ENCODE measurements around the gene MAFG. TPM values are rescaled to one million over a fixed set of nuclear protein-coding genes. Genes with fewer than 3 reads are reported as not detected.

The MAFG gene
- total RNA-seq, 1 experiment from 2014 or later, result 22.9 TPM

- H3K9me2 ChIP-seq (replicated peaks; ENCODE audit: low read length), result no peaks in the 10 kb centered on the region
- no peaks in the 10 kb centered on the region for H3K9me3 ChIP-seq (ENCODE audit: low read length)
- H2AFZ ChIP-seq (ENCODE audit: low read length), result peak overlapping the region; percentile 57
- intact Hi-C loops (cut with micrococcal nuclease), result no loop called here
- H3K4me3 ChIP-seq (ENCODE audit: low read length), result no peak overlapping the region
- H3K36me3 ChIP-seq (ENCODE audit: low read depth, low read length), result no peaks in the 10 kb centered on the region
- H4K20me1 ChIP-seq (ENCODE audit: low read length), result no peaks in the 10 kb centered on the region
- no peaks in the 10 kb centered on the region for H3K79me2 ChIP-seq (ENCODE audit: low read length)
- DNase-seq, result peak; percentile 14
- H3K9ac ChIP-seq (ENCODE audit: low read length), result no peak overlapping the region
- CTCF ChIA-PET, result interaction anchor here (0.7 kb wide), 1 partner anchor 50 kb away, joined by 13 read pairs; no protein-coding TSS in a partner anchor
- no TSS peak for BruUV-seq (replicated peaks)
- no peak overlapping the region for H3K27ac ChIP-seq (ENCODE audit: low read length)
- ATAC-seq, result peak; percentile 27; the same call in 1 of the 2 replicates
- H3K4me1 ChIP-seq (ENCODE audit: insufficient read depth, low read length), result no peaks in the 10 kb centered on the region
- no peaks in the 10 kb centered on the region for H3F3A ChIP-seq (ENCODE audit: low read length, unreplicated experiment)
- TF ChIP-seq EZH2phosphoT487 (IDR thresholded peaks at IDR 0.05; ENCODE audit: borderline replicate concordance, low read length) (no peak), EZH2 (IDR thresholded peaks at IDR 0.05; ENCODE audit: low read length, unreplicated experiment) (no peak)
- H3K27me3 ChIP-seq (ENCODE audit: low read length), result no peaks in the 10 kb centered on the region
- POLR2A ChIA-PET (ENCODE audit: unreplicated experiment), result no interaction called here
- H3K4me2 ChIP-seq (ENCODE audit: low read length), result 0 out of 2 replicates have a peak overlapping the region, but pooled peaks have one; percentile 34
Observed at GRCh38 chr17:81967533-81968395, 40.2 kb upstream of the MAFG start.

- Histone ChIP-seq H3K9me3 (ENCODE audit: low read length) (no peaks in the 10 kb centered on the region), H3K4me2 (ENCODE audit: low read length) (no peak overlapping the region), H4K20me1 (ENCODE audit: low read length) (no peaks in the 10 kb centered on the region), H3K4me3 (ENCODE audit: low read length) (no peak overlapping the region), H3K9me2 (replicated peaks; ENCODE audit: low read length) (no peaks in the 10 kb centered on the region), H3F3A (ENCODE audit: low read length, unreplicated experiment) (no peaks in the 10 kb centered on the region), H3K36me3 (ENCODE audit: low read depth, low read length) (no peaks in the 10 kb centered on the region), H2AFZ (ENCODE audit: low read length) (no peak overlapping the region), H3K4me1 (ENCODE audit: insufficient read depth, low read length) (no peaks in the 10 kb centered on the region), H3K79me2 (ENCODE audit: low read length) (no peaks in the 10 kb centered on the region), H3K27ac (ENCODE audit: low read length) (no peak overlapping the region), H3K27me3 (ENCODE audit: low read length) (no peaks in the 10 kb centered on the region), H3K9ac (ENCODE audit: low read length) (no peak overlapping the region)
- ATAC-seq (no peak), DNase-seq (no peak)
- POLR2A ChIA-PET (ENCODE audit: unreplicated experiment), result no interaction called here
- BruUV-seq (replicated peaks), result no TSS peak
- intact Hi-C loops (cut with micrococcal nuclease), result no loop called here
- TF ChIP-seq EZH2phosphoT487 (IDR thresholded peaks at IDR 0.05; ENCODE audit: borderline replicate concordance, low read length) (no peak), EZH2 (IDR thresholded peaks at IDR 0.05; ENCODE audit: low read length, unreplicated experiment) (no peak), CTCF (conservative IDR thresholded peaks at IDR 0.05; ENCODE audit: low read depth, low read length) (no peak)
- CTCF ChIA-PET, result no interaction called here
Observed at GRCh38 chr17:81967244-81967532, 39.7 kb upstream of the MAFG start.

- no peaks in the 10 kb centered on the region for H3F3A ChIP-seq (ENCODE audit: low read length, unreplicated experiment)
- DNase-seq (no peak), ATAC-seq (no peak)
- no peak overlapping the region for H3K27ac ChIP-seq (ENCODE audit: low read length)
- H3K36me3 ChIP-seq (ENCODE audit: low read depth, low read length), result no peaks in the 10 kb centered on the region
- no peaks in the 10 kb centered on the region for H3K27me3 ChIP-seq (ENCODE audit: low read length)
- no peak overlapping the region for H3K4me3 ChIP-seq (ENCODE audit: low read length)
- H3K4me1 ChIP-seq (ENCODE audit: insufficient read depth, low read length), result no peaks in the 10 kb centered on the region
- H3K9me2 ChIP-seq (replicated peaks; ENCODE audit: low read length), result no peaks in the 10 kb centered on the region
- TF ChIP-seq EZH2phosphoT487 (IDR thresholded peaks at IDR 0.05; ENCODE audit: borderline replicate concordance, low read length), result no peak
- no peaks in the 10 kb centered on the region for H3K79me2 ChIP-seq (ENCODE audit: low read length)
- no TSS peak for BruUV-seq (replicated peaks)
- H3K9me3 ChIP-seq (ENCODE audit: low read length), result no peaks in the 10 kb centered on the region
- H3K4me2 ChIP-seq (ENCODE audit: low read length), result no peak overlapping the region
- intact Hi-C loops (cut with micrococcal nuclease), result no loop called here
- no peak overlapping the region for H2AFZ ChIP-seq (ENCODE audit: low read length)
- ChIA-PET CTCF (no interaction called here), POLR2A (ENCODE audit: unreplicated experiment) (no interaction called here)
- H4K20me1 ChIP-seq (ENCODE audit: low read length), result no peaks in the 10 kb centered on the region
- no peak overlapping the region for H3K9ac ChIP-seq (ENCODE audit: low read length)
Observed at GRCh38 chr17:81966343-81967243, 39.1 kb upstream of the MAFG start.
